Panc1 (cell line): ENCODE results near the gene KCNV2. TPM values are rescaled to one million over a fixed set of nuclear protein-coding genes. Genes with fewer than 3 reads are reported as not detected.

Experiments
- ATAC-seq: fragments of 200-7000 bp; cut with Tn5 transposase; 2 replicates; pipeline ENCODE4 v1.9.1; 2020; ENCODE audit warnings: mild to moderate bottlenecking, moderate library complexity
- BruUV-seq: library from RNA; stranded (reverse); fragments of 400-500 nt; replicated peaks from 2 replicates; lab custom pipeline; 2021; lab: Mats Ljungman, UMichigan
- CTCF ChIA-PET: fragments of 300-600 bp; sonication (Branson Sonifier 250); formaldehyde crosslinking; loops from one replicate; lab custom pipeline; 2022; ENCODE audit warnings: antibody characterized with exemption; lab: Charles Lee
- POLR2A ChIA-PET: fragments of 300-600 bp; sonication (Branson Sonifier 250); formaldehyde crosslinking; loops from one replicate; lab custom pipeline; 2022; ENCODE audit warnings: antibody characterized with exemption; lab: Charles Lee
- DNase-seq: peaks from one replicate; pipeline ENCODE4 v3.0.0-alpha.2; 2010; ENCODE audit warnings: low read depth, low spot score
- H3K27ac ChIP-seq: 2 replicates; pipeline ENCODE4 v1.5.1; 2011; ENCODE audit warnings: mild to moderate bottlenecking, low read length, inconsistent platforms
- H3K27me3 ChIP-seq: fragments of 200-500 bp; sonication (Bioruptor generic); 2 replicates; pipeline ENCODE4 v1.6.0; 2014; ENCODE audit warnings: low read length, inconsistent platforms; ENCODE audit not compliant: control insufficient read depth, insufficient read depth
- H3K36me3 ChIP-seq: fragments of 200-500 bp; sonication (Bioruptor generic); 2 replicates; pipeline ENCODE4 v1.5.1; 2014; ENCODE audit warnings: inconsistent platforms, mild to moderate bottlenecking, low read length, moderate library complexity; ENCODE audit not compliant: control insufficient read depth, insufficient read depth
- H3K4me1 ChIP-seq: 2 replicates; pipeline ENCODE4 v1.5.1; 2011; ENCODE audit warnings: inconsistent platforms, mild to moderate bottlenecking, low read length, moderate library complexity; ENCODE audit not compliant: control insufficient read depth, insufficient read depth
- H3K4me3 ChIP-seq, 2 experiments: 2 replicates each; pipeline ENCODE4 v1.5.1; 2011 to 2012; ENCODE audit warnings: low read depth in 2 of 2, low read length in 2 of 2, mild to moderate bottlenecking in 2 of 2, inconsistent platforms in 1 of 2, moderate library complexity in 1 of 2
- H3K9me3 ChIP-seq: fragments of 200-500 bp; sonication (Bioruptor generic); 2 replicates; pipeline ENCODE4 v1.5.1; 2014; ENCODE audit warnings: low read depth, mild to moderate bottlenecking, inconsistent platforms, low read length, moderate library complexity; ENCODE audit not compliant: control insufficient read depth, insufficient read depth
- POLR2AphosphoS5 ChIP-seq: IDR thresholded peaks from 2 replicates; pipeline ENCODE4 v1.6.1; 2012; ENCODE audit warnings: mild to moderate bottlenecking, low read depth, low read length, moderate library complexity
- SIN3A ChIP-seq: IDR thresholded peaks from 2 replicates; pipeline ENCODE4 v1.6.1; 2012; ENCODE audit warnings: low read depth, mild to moderate bottlenecking, low read length, moderate library complexity, borderline replicate concordance; ENCODE audit not compliant: insufficient read depth
- TCF7L2 ChIP-seq: IDR thresholded peaks from 2 replicates; pipeline ENCODE4 v1.6.1; 2011; ENCODE audit warnings: mild to moderate bottlenecking, low read depth, low read length, inconsistent platforms
- in situ Hi-C: cut with HindIII; loops from 2 replicates; pipeline ENCODE4 v1.10.0; 2016; ENCODE audit warnings: low sequenced_read_pairs, low pct_unique_long_range_greater_than_20kb
- intact Hi-C: fragments of 100-400 bp; cut with micrococcal nuclease; formaldehyde crosslinking; loops from one replicate; pipeline ENCODE4 v1.10.0; 2022; ENCODE audit not compliant: unreplicated experiment
- total RNA-seq: library from RNA; stranded (reverse); gene quantifications from one replicate; pipeline ENCODE4 v1.2.1, GENCODE V29; 2021; ENCODE audit not compliant: unreplicated experiment
- TF ChIP-seq, protein P1 (sequence below): fragments of 450-650 bp; IDR thresholded peaks from 2 replicates; pipeline ENCODE4 v1.5.1; 2017; ENCODE audit warnings: mild to moderate bottlenecking
- TF ChIP-seq, protein P2 (sequence below), 2 experiments: IDR thresholded peaks; 2 replicates each; pipeline ENCODE4 v1.6.1; 2011 to 2012; ENCODE audit warnings: low read depth in 2 of 2, control low read depth in 1 of 2, low read length in 1 of 2, mild to moderate bottlenecking in 1 of 2, moderate library complexity in 1 of 2; ENCODE audit not compliant: insufficient read depth in 1 of 2

KCNV2 gene
- total RNA-seq, 1 experiment from 2014 or later: not detected

DNA sequence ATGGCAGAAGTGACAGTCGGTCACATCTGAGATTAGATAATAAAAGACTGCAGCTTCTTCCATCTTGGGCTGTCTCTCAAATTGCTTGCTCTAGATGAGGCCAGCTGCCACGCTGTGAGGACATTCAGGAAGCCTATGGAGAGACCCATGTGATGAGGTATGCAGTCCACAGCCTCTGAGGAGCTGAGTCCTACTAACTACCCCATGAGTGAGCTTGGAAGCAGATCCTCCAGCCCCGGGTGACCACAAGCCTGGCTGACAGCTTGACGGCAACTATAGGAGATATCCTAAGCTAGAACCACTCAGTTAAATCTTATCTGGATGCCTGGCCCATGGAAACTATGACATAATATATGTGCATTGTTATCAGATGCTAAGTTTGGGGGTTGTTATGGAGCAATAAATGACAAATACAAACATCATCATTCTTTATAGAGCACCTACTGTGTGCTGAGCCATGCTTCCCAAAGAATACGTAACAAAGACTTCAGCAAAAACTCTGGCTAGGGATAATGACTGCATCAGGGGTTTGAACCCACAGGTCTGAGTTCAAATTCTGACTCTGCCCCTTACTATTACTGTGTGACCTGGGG is 26.7 kb downstream of the KCNV2 start:
- in situ Hi-C loops (no loop called here), intact Hi-C loops (no loop called here)
- Histone ChIP-seq H3K27ac (no peak overlapping the region), H3K4me1 (no peaks in the 10 kb centered on the region), H3K27me3 (no peaks in the 10 kb centered on the region), H3K4me3 (no peak overlapping the region), H3K36me3 (no peaks in the 10 kb centered on the region), H3K9me3 (no peaks in the 10 kb centered on the region)
- ATAC-seq (no peak), DNase-seq (no peak)
- no TSS peak for BruUV-seq
- ChIA-PET POLR2A (no interaction called here), CTCF (no interaction called here)
- TF ChIP-seq, protein P1, sequence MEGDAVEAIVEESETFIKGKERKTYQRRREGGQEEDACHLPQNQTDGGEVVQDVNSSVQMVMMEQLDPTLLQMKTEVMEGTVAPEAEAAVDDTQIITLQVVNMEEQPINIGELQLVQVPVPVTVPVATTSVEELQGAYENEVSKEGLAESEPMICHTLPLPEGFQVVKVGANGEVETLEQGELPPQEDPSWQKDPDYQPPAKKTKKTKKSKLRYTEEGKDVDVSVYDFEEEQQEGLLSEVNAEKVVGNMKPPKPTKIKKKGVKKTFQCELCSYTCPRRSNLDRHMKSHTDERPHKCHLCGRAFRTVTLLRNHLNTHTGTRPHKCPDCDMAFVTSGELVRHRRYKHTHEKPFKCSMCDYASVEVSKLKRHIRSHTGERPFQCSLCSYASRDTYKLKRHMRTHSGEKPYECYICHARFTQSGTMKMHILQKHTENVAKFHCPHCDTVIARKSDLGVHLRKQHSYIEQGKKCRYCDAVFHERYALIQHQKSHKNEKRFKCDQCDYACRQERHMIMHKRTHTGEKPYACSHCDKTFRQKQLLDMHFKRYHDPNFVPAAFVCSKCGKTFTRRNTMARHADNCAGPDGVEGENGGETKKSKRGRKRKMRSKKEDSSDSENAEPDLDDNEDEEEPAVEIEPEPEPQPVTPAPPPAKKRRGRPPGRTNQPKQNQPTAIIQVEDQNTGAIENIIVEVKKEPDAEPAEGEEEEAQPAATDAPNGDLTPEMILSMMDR: no peak
- TF ChIP-seq SIN3A: no peak
- no peak for TF ChIP-seq TCF7L2
- TF ChIP-seq POLR2AphosphoS5: no peak
- TF ChIP-seq, protein P2, sequence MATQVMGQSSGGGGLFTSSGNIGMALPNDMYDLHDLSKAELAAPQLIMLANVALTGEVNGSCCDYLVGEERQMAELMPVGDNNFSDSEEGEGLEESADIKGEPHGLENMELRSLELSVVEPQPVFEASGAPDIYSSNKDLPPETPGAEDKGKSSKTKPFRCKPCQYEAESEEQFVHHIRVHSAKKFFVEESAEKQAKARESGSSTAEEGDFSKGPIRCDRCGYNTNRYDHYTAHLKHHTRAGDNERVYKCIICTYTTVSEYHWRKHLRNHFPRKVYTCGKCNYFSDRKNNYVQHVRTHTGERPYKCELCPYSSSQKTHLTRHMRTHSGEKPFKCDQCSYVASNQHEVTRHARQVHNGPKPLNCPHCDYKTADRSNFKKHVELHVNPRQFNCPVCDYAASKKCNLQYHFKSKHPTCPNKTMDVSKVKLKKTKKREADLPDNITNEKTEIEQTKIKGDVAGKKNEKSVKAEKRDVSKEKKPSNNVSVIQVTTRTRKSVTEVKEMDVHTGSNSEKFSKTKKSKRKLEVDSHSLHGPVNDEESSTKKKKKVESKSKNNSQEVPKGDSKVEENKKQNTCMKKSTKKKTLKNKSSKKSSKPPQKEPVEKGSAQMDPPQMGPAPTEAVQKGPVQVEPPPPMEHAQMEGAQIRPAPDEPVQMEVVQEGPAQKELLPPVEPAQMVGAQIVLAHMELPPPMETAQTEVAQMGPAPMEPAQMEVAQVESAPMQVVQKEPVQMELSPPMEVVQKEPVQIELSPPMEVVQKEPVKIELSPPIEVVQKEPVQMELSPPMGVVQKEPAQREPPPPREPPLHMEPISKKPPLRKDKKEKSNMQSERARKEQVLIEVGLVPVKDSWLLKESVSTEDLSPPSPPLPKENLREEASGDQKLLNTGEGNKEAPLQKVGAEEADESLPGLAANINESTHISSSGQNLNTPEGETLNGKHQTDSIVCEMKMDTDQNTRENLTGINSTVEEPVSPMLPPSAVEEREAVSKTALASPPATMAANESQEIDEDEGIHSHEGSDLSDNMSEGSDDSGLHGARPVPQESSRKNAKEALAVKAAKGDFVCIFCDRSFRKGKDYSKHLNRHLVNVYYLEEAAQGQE (IDR thresholded peaks at IDR 0.05; ENCODE audit: insufficient read depth in 1 of 2, low read depth in 2 of 2, low read length in 1 of 2): no peak

DNA sequence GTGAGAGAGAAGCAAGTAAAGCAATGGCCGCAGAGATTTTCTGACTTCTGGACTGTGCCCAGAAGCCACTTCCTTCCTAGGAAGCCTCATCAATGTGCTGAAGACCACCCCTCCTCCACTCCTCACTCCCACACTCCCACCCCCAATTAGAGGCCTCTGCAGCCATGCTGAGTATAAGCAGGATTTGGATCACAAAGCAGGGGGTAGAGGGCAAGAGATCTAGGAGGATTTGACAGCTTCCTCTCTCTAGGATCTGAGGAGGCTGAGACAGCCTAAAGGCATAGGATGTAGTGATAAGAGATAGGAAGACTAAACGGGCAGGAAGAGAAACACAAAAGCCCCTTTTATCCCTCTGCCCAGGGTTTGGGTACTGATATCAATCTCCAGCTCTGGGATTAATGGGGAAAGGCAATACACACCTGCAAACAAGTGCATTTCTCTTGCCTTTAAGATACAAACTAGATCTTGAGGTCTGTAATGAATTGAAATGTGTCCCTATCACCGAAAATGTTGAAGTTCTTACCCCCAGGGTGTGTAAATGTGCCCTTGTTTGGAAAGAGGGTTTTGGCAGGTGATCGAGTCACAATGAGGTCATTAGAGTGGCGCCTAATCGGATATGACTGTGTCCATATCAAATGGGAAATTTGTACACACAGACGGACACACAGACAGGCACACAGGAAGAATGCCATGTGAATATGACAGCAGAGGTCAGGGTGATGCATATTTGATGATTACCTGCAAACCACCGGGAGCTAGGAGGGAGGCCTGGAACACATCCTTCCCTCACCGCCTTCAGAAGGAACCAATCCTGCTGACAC is 28.5 kb downstream of the KCNV2 start:
- Histone ChIP-seq H3K4me3 (no peak overlapping the region), H3K9me3 (no peaks in the 10 kb centered on the region), H3K27ac (no peak overlapping the region), H3K27me3 (no peaks in the 10 kb centered on the region), H3K36me3 (no peaks in the 10 kb centered on the region), H3K4me1 (no peaks in the 10 kb centered on the region)
- intact Hi-C loops (no loop called here), in situ Hi-C loops (no loop called here)
- POLR2A ChIA-PET: no interaction called here
- no peak for DNase-seq
- CTCF ChIA-PET: no interaction called here
- BruUV-seq: no TSS peak
- ATAC-seq: no peak
- TF ChIP-seq POLR2AphosphoS5 (no peak), SIN3A (no peak), TCF7L2 (no peak)
- TF ChIP-seq, protein P1: no peak
- TF ChIP-seq, protein P2 (IDR thresholded peaks at IDR 0.05; ENCODE audit: insufficient read depth in 1 of 2, low read depth in 2 of 2, low read length in 1 of 2): no peak
